ENCODE results near the gene MAP7. TPM values are rescaled to one million over a fixed set of nuclear protein-coding genes. Genes with fewer than 3 reads are reported as not detected.

The MAP7 gene
- polyA plus RNA-seq, 2 of the 4 experiments (the other 2 are of a cell fraction): 60.6 to 64.5 TPM

- Histone ChIP-seq H3K27ac (no peak overlapping the region), H3K4me3 (no peak overlapping the region), H3K4me1 (peaks cover 18% of the 10 kb centered on the region; the same call in 2 of the 3 replicates), H3K4me2 (no peak overlapping the region), H3K9me3 (no peaks in the 10 kb centered on the region)
- DNase-seq (ENCODE audit: low read depth in 1 of 2, low spot score in 1 of 2) (no peak), ATAC-seq (no peak; a peak in 1 of 6 replicates), FAIRE-seq (no peak)
- ChIA-PET CTCF (interaction anchor here (1.8 kb wide), 1 partner anchor 202 kb away, joined by 6 read pairs; no protein-coding TSS in a partner anchor), POLR2A (no interaction called here)
- TF ChIP-seq NR3C1 (IDR thresholded peaks at IDR 0.05) (no peak), ZFP36 (IDR thresholded peaks at IDR 0.05; ENCODE audit: borderline replicate concordance, partially characterized antibody) (no peak), MAZ (IDR thresholded peaks at IDR 0.05; ENCODE audit: borderline replicate concordance, low read depth, low read length) (no peak), E2F6 (IDR thresholded peaks at IDR 0.05; ENCODE audit: borderline replicate concordance, low read depth) (no peak), MAX (IDR thresholded peaks at IDR 0.05) (no peak), FOXS1 (CRISPR knock-in tag; IDR thresholded peaks at IDR 0.05) (no peak), BCL3 (IDR thresholded peaks at IDR 0.05) (no peak), JUN (IDR thresholded peaks at IDR 0.05) (no peak), NFE2L2 (conservative IDR thresholded peaks at IDR 0.05; ENCODE audit: low read length) (no peak), KDM5A (IDR thresholded peaks at IDR 0.05) (no peak), TP53 (CRISPR knock-in tag; IDR thresholded peaks at IDR 0.05) (no peak), CHD2 (IDR thresholded peaks at IDR 0.05; ENCODE audit: low read length, partially characterized antibody) (no peak), TFCP2L1 (CRISPR knock-in tag; IDR thresholded peaks at IDR 0.05) (no peak), CBX8 (IDR thresholded peaks at IDR 0.05) (no peak), CEBPB (IDR thresholded peaks at IDR 0.05) (no peak), RAD21 (conservative IDR thresholded peaks at IDR 0.05 in 1 of 2, IDR thresholded peaks at IDR 0.05 in 1 of 2) (no peak)
- TF ChIP-seq, protein P1, sequence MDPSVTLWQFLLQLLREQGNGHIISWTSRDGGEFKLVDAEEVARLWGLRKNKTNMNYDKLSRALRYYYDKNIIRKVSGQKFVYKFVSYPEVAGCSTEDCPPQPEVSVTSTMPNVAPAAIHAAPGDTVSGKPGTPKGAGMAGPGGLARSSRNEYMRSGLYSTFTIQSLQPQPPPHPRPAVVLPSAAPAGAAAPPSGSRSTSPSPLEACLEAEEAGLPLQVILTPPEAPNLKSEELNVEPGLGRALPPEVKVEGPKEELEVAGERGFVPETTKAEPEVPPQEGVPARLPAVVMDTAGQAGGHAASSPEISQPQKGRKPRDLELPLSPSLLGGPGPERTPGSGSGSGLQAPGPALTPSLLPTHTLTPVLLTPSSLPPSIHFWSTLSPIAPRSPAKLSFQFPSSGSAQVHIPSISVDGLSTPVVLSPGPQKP (IDR thresholded peaks at IDR 0.05; ENCODE audit: low read depth, low read length): no peak
- TF ChIP-seq, protein P2, sequence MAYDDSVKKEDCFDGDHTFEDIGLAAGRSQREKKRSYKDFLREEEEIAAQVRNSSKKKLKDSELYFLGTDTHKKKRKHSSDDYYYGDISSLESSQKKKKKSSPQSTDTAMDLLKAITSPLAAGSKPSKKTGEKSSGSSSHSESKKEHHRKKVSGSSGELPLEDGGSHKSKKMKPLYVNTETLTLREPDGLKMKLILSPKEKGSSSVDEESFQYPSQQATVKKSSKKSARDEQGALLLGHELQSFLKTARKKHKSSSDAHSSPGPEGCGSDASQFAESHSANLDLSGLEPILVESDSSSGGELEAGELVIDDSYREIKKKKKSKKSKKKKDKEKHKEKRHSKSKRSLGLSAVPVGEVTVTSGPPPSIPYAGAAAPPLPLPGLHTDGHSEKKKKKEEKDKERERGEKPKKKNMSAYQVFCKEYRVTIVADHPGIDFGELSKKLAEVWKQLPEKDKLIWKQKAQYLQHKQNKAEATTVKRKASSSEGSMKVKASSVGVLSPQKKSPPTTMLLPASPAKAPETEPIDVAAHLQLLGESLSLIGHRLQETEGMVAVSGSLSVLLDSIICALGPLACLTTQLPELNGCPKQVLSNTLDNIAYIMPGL (CRISPR knock-in tag; IDR thresholded peaks at IDR 0.05; ENCODE audit: borderline replicate concordance): no peak
- WGBS (ENCODE audit: missing lambda C conversion rate): 87% methylated on average over 2 of the region's 2 CpGs
These were observed 205.1 kb downstream of the MAP7 start for GRCh38 chr6:136345145-136345544.

DNA sequence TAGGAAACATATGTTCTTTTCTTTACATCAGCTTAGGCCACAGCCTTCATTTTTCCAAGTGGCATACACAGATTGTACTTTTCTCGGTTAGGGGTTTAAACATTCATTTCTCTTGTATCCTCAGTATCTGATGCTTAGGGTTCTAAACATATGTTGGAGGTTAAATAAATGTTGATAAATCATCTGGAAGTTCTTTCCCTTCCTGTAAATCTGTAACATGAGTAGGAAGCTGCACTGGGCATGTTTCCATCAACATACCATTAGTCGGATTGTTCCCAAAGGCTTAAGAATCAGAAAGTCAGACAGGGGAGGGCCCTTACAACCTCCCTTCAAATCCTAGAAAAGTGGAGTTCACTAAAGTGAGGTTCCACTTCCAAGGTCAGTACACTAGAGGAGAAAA lies 205.8 kb downstream of the MAP7 start:
- TF ChIP-seq USF2 (IDR thresholded peaks at IDR 0.05): no peak
- no peak for ATAC-seq
- Histone ChIP-seq H3K4me2 (no peak overlapping the region), H3K27ac (0 out of 6 replicates have a peak overlapping the region, but pooled peaks of 1 of the 2 experiments have one; percentile 17), H3K4me1 (peaks cover 18% of the 10 kb centered on the region; the same call in 2 of the 3 replicates), H3K4me3 (no peak overlapping the region), H3K9me3 (no peaks in the 10 kb centered on the region)
- ChIA-PET CTCF (interaction anchor here (1.8 kb wide), 1 partner anchor 203 kb away, joined by 6 read pairs; no protein-coding TSS in a partner anchor), POLR2A (no interaction called here)
- FAIRE-seq: no peak
- DNase-seq (ENCODE audit: low read depth in 1 of 2, low spot score in 1 of 2): no peak
- 81% methylated on average over 2 of the region's 2 CpGs for WGBS (ENCODE audit: missing lambda C conversion rate)
